Liver (tissue), 9 donors: Measurements from ENCODE around the gene NFXL1. TPM values are rescaled to one million over a fixed set of nuclear protein-coding genes. Genes with fewer than 3 reads are reported as not detected.

Experiments
- DNase-seq: peaks from one replicate; pipeline ENCODE4 v3.0.0-alpha.2; 2017; ENCODE audit warnings: low spot score
- H3K27ac ChIP-seq, 2 donors: one replicate each; pipeline ENCODE4 v1.7.0; 2013; ENCODE audit warnings: inconsistent platforms in 2 of 2, low read length in 2 of 2, control low read depth in 1 of 2, low read depth in 1 of 2, mild to moderate bottlenecking in 1 of 2
- H3K27me3 ChIP-seq, 4 donors: one replicate each; pipeline versions ENCODE4 v1.6.1 to v1.7.0; 2013; ENCODE audit warnings: low read length in 3 of 4, inconsistent platforms in 1 of 4, mild to moderate bottlenecking in 1 of 4, moderate library complexity in 1 of 4; ENCODE audit not compliant: control insufficient read depth in 4 of 4, insufficient read depth in 4 of 4
- H3K36me3 ChIP-seq, 4 donors: one replicate each; pipeline versions ENCODE4 v1.6.1 to v1.7.0; 2013; ENCODE audit warnings: low read length in 3 of 4, mild to moderate bottlenecking in 3 of 4, low read depth in 1 of 4, moderate library complexity in 1 of 4; ENCODE audit not compliant: control insufficient read depth in 4 of 4, insufficient read depth in 3 of 4
- H3K4me1 ChIP-seq, 4 donors: one replicate each; pipeline versions ENCODE4 v1.6.1 to v1.7.0; 2013; ENCODE audit warnings: low read length in 3 of 4, mild to moderate bottlenecking in 3 of 4, moderate library complexity in 1 of 4; ENCODE audit not compliant: control insufficient read depth in 4 of 4, insufficient read depth in 4 of 4
- H3K4me3 ChIP-seq, 3 donors: one replicate each; pipeline versions ENCODE4 v1.6.1 to v1.7.0; 2013; ENCODE audit warnings: low read length in 3 of 3, control low read depth in 1 of 3, low read depth in 1 of 3, mild to moderate bottlenecking in 1 of 3
- H3K9ac ChIP-seq, 2 donors: one replicate each; pipeline ENCODE4 v1.7.0; 2013; ENCODE audit warnings: low read length in 2 of 2, mild to moderate bottlenecking in 2 of 2, moderate library complexity in 2 of 2, control low read depth in 1 of 2, low read depth in 1 of 2
- H3K9me3 ChIP-seq, 4 donors: one replicate each; pipeline versions ENCODE4 v1.6.1 to v1.7.0; 2013; ENCODE audit warnings: low read length in 3 of 4; ENCODE audit not compliant: control insufficient read depth in 4 of 4
- EGR1 ChIP-seq, 2 donors: IDR thresholded peaks; 2 replicates each; pipeline ENCODE4 v1.6.1; 2016 to 2018; ENCODE audit warnings: antibody characterized with exemption in 2 of 2, low read depth in 2 of 2
- FOXA1 ChIP-seq: IDR thresholded peaks from 2 replicates; pipeline ENCODE4 v1.6.1; 2016; ENCODE audit warnings: antibody characterized with exemption
- FOXA2 ChIP-seq: IDR thresholded peaks from 2 replicates; pipeline ENCODE4 v1.6.1; 2016; ENCODE audit warnings: antibody characterized with exemption
- GABPA ChIP-seq, 2 donors: IDR thresholded peaks in 1 of 2; conservative IDR thresholded peaks in 1 of 2; 2 replicates each; pipeline ENCODE4 v1.6.1; 2016; ENCODE audit warnings: antibody characterized with exemption in 2 of 2, mild to moderate bottlenecking in 1 of 2, moderate library complexity in 1 of 2
- HNF4A ChIP-seq, 2 donors: conservative IDR thresholded peaks; 2 replicates each; pipeline ENCODE4 v1.6.1; 2016; ENCODE audit warnings: antibody characterized with exemption in 2 of 2, mild to moderate bottlenecking in 2 of 2
- HNF4G ChIP-seq: IDR thresholded peaks from 2 replicates; pipeline ENCODE4 v1.6.1; 2016; ENCODE audit warnings: antibody characterized with exemption
- JUND ChIP-seq, 2 donors: IDR thresholded peaks; 2 replicates each; pipeline ENCODE4 v1.6.1; 2016; ENCODE audit warnings: antibody characterized with exemption in 2 of 2
- NR2F2 ChIP-seq: IDR thresholded peaks from 2 replicates; pipeline ENCODE4 v1.6.1; 2016; ENCODE audit warnings: antibody characterized with exemption
- RAD21 ChIP-seq, 2 donors: IDR thresholded peaks; 2 replicates each; pipeline ENCODE4 v1.6.1; 2016; ENCODE audit warnings: antibody characterized with exemption in 2 of 2, mild to moderate bottlenecking in 2 of 2
- RXRA ChIP-seq, 2 donors: IDR thresholded peaks; 2 replicates each; pipeline ENCODE4 v1.6.1; 2017 to 2018; ENCODE audit warnings: antibody characterized with exemption in 2 of 2, mild to moderate bottlenecking in 1 of 2
- SP1 ChIP-seq: IDR thresholded peaks from 2 replicates; pipeline ENCODE4 v1.6.1; 2018; ENCODE audit warnings: antibody characterized with exemption, mild to moderate bottlenecking
- TAF1 ChIP-seq: conservative IDR thresholded peaks from 2 replicates; pipeline ENCODE4 v1.6.1; 2016; ENCODE audit warnings: antibody characterized with exemption, mild to moderate bottlenecking
- YY1 ChIP-seq: IDR thresholded peaks from 2 replicates; pipeline ENCODE4 v1.6.1; 2016; ENCODE audit warnings: antibody characterized with exemption, mild to moderate bottlenecking
- WGBS: extraction: QIAGEN DNeasy Blood & Tissue Kit; methylation state at CpG from one replicate; pipeline ENCODE4 v1.1.7; 2013; 5-methylcytosine and 5-hydroxymethylcytosine counted together
- polyA plus RNA-seq, 2 donors: library from polyadenylated mRNA; stranded (reverse) in 1 of 2; unstranded in 1 of 2; fragments of 200-250 nt in 1 of 2; fragments of >200 nt in 1 of 2; fragmentation: Nextera tagmentation in 1 of 2; extraction: Ambion mirVana in 1 of 2; gene quantifications; one replicate each; pipeline versions ENCODE4 v1.2.1 to v1.2.3, GENCODE V29; 2013 to 2015
- total RNA-seq, 2 donors: library from RNA; depleted of rRNA; stranded (reverse); fragments of >200 nt; gene quantifications; one replicate each; pipeline ENCODE4 v1.2.3, GENCODE V29; 2014
- TF ChIP-seq, protein P1 (sequence below): IDR thresholded peaks from 2 replicates; pipeline ENCODE4 v1.6.1; 2016; ENCODE audit warnings: antibody characterized with exemption
- TF ChIP-seq, protein P2 (sequence below): IDR thresholded peaks from 2 replicates; pipeline ENCODE4 v1.6.1; 2016; ENCODE audit warnings: antibody characterized with exemption
- TF ChIP-seq, protein P3 (sequence below): fragments of 150-350 bp; IDR thresholded peaks from 2 replicates; pipeline ENCODE4 v1.5.1; 2017; ENCODE audit warnings: improper control_type of control experiment, low read depth, low read length; ENCODE audit not compliant: missing input control
- TF ChIP-seq, protein P4 (sequence below): IDR thresholded peaks from 2 replicates; pipeline ENCODE4 v1.6.1; 2016; ENCODE audit warnings: antibody characterized with exemption
- TF ChIP-seq, protein P5 (sequence below): IDR thresholded peaks from 2 replicates; pipeline ENCODE4 v1.6.1; 2016; ENCODE audit warnings: antibody characterized with exemption, mild to moderate bottlenecking
- donor health status: healthy.
- donor health status: healthy.
- donor health status: healthy.
- donor health status: healthy.
- donor health status: healthy.

NFXL1 gene
- total and polyA plus RNA-seq, 4 donors: 3.9 to 9.9 (median 5.4) TPM

DNA sequence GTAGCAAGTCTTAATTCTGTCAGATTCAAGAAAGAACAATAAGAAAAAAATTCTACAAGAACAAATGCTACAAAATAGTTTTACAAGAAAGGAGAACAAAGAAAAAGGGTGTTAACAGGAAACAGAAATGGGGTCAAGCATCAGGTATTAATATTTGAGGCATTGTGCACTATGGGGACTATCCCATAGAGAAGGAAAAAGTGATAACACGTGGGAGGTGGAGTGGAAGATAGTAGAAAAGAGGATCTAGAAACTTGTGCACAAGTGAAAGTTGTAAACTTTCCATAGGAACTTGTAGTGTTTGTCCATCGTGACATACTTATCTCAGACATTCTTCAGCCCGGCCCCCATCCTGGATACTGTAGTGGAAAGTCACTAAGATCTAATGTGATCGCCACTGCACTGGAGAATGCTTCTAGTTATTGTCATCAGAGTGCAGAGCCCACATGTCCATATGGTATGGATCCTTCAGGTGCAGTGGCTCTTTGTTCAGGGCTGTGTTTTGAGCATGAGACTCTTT is 15.4 kb upstream of the NFXL1 start:
- 65% methylated on average over 4 of the region's 4 CpGs for WGBS
- H3K4me3 ChIP-seq: no peak overlapping the region
- TF ChIP-seq SP1 (no peak), GABPA (IDR thresholded peaks at IDR 0.05 in 1 of 2, conservative IDR thresholded peaks at IDR 0.05 in 1 of 2) (no peak), TAF1 (no peak), RAD21 (IDR thresholded peaks at IDR 0.05) (no peak), RXRA (IDR thresholded peaks at IDR 0.05) (no peak), FOXA1 (no peak), EGR1 (IDR thresholded peaks at IDR 0.05; ENCODE audit: low read depth in 2 of 2) (no peak), NR2F2 (no peak), HNF4G (no peak), JUND (IDR thresholded peaks at IDR 0.05) (no peak), FOXA2 (no peak), YY1 (no peak), HNF4A (conservative IDR thresholded peaks at IDR 0.05) (no peak)
- TF ChIP-seq, protein P1, sequence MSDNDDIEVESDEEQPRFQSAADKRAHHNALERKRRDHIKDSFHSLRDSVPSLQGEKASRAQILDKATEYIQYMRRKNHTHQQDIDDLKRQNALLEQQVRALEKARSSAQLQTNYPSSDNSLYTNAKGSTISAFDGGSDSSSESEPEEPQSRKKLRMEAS: no peak
- TF ChIP-seq, protein P2, sequence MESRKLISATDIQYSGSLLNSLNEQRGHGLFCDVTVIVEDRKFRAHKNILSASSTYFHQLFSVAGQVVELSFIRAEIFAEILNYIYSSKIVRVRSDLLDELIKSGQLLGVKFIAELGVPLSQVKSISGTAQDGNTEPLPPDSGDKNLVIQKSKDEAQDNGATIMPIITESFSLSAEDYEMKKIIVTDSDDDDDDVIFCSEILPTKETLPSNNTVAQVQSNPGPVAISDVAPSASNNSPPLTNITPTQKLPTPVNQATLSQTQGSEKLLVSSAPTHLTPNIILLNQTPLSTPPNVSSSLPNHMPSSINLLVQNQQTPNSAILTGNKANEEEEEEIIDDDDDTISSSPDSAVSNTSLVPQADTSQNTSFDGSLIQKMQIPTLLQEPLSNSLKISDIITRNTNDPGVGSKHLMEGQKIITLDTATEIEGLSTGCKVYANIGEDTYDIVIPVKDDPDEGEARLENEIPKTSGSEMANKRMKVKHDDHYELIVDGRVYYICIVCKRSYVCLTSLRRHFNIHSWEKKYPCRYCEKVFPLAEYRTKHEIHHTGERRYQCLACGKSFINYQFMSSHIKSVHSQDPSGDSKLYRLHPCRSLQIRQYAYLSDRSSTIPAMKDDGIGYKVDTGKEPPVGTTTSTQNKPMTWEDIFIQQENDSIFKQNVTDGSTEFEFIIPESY: no peak
- TF ChIP-seq, protein P3, sequence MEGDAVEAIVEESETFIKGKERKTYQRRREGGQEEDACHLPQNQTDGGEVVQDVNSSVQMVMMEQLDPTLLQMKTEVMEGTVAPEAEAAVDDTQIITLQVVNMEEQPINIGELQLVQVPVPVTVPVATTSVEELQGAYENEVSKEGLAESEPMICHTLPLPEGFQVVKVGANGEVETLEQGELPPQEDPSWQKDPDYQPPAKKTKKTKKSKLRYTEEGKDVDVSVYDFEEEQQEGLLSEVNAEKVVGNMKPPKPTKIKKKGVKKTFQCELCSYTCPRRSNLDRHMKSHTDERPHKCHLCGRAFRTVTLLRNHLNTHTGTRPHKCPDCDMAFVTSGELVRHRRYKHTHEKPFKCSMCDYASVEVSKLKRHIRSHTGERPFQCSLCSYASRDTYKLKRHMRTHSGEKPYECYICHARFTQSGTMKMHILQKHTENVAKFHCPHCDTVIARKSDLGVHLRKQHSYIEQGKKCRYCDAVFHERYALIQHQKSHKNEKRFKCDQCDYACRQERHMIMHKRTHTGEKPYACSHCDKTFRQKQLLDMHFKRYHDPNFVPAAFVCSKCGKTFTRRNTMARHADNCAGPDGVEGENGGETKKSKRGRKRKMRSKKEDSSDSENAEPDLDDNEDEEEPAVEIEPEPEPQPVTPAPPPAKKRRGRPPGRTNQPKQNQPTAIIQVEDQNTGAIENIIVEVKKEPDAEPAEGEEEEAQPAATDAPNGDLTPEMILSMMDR: no peak
- TF ChIP-seq, protein P4, sequence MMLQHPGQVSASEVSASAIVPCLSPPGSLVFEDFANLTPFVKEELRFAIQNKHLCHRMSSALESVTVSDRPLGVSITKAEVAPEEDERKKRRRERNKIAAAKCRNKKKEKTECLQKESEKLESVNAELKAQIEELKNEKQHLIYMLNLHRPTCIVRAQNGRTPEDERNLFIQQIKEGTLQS: no peak
- H3K27me3 ChIP-seq: no peaks in the 10 kb centered on the region
- no peak overlapping the region for H3K9ac ChIP-seq
- no peak for DNase-seq
- peaks cover 0 to 13% (median 7%) of the 10 kb centered on the region in 4 donors for H3K4me1 ChIP-seq
- no peaks in the 10 kb centered on the region for H3K36me3 ChIP-seq
- H3K9me3 ChIP-seq: no peaks in the 10 kb centered on the region
- H3K27ac ChIP-seq: no peak overlapping the region

DNA sequence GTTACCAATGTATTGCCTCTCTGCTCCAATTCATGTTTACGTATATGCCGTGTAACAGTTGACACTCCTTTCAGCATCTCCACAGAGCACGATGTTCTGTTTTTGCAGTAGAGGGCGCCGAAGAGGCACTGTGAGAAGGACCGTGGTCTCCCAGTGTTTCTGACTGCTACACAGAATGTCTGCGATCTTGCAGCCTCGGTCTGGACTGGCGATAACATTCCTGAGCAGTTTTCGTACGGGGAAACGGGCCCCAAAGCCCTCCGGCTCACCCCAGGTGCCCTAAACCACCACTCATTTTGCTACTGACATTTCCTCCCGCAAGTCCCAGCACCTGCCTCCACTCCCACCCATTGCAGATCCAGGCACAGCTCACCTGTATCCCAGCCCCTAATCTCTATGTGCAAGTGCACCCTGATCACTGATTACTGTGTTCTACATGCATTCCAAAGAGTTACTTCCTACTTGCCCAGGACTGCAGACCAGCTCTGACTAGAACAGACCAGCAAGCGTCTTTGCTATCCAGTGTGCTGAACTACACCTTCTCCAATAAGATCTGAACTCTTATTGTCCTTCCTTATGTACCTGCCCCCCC is 12.4 kb upstream of the NFXL1 start:
- H3K9ac ChIP-seq: no peak overlapping the region
- WGBS: 11% methylated on average over 15 of the region's 15 CpGs
- H3K9me3 ChIP-seq: no peaks in the 10 kb centered on the region
- H3K4me1 ChIP-seq: peaks cover 0 to 13% (median 6%) of the 10 kb centered on the region in 4 donors
- no peaks in the 10 kb centered on the region for H3K27me3 ChIP-seq
- DNase-seq: peak; percentile 55
- no peaks in the 10 kb centered on the region for H3K36me3 ChIP-seq
- no peak overlapping the region for H3K4me3 ChIP-seq
- H3K27ac ChIP-seq: no peak overlapping the region
- no peak for TF ChIP-seq FOXA2
- TF ChIP-seq, protein P1: no peak
- TF ChIP-seq, protein P4: no peak
- TF ChIP-seq, protein P3: peak; percentile 59
- no peak for TF ChIP-seq NR2F2
- TF ChIP-seq, protein P5, sequence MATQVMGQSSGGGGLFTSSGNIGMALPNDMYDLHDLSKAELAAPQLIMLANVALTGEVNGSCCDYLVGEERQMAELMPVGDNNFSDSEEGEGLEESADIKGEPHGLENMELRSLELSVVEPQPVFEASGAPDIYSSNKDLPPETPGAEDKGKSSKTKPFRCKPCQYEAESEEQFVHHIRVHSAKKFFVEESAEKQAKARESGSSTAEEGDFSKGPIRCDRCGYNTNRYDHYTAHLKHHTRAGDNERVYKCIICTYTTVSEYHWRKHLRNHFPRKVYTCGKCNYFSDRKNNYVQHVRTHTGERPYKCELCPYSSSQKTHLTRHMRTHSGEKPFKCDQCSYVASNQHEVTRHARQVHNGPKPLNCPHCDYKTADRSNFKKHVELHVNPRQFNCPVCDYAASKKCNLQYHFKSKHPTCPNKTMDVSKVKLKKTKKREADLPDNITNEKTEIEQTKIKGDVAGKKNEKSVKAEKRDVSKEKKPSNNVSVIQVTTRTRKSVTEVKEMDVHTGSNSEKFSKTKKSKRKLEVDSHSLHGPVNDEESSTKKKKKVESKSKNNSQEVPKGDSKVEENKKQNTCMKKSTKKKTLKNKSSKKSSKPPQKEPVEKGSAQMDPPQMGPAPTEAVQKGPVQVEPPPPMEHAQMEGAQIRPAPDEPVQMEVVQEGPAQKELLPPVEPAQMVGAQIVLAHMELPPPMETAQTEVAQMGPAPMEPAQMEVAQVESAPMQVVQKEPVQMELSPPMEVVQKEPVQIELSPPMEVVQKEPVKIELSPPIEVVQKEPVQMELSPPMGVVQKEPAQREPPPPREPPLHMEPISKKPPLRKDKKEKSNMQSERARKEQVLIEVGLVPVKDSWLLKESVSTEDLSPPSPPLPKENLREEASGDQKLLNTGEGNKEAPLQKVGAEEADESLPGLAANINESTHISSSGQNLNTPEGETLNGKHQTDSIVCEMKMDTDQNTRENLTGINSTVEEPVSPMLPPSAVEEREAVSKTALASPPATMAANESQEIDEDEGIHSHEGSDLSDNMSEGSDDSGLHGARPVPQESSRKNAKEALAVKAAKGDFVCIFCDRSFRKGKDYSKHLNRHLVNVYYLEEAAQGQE: peak; percentile 95
- TF ChIP-seq, protein P2: no peak
- TF ChIP-seq HNF4G: no peak
- TF ChIP-seq JUND (IDR thresholded peaks at IDR 0.05): no peak
- no peak for TF ChIP-seq YY1
